ENCODE measurements around the gene PRDX5.
A peak's percentile ranks its signal among the peaks of the same experiment; 100 is the strongest.
"Not testable (repeated sequence)": the region's sequence is repeated elsewhere in the genome, so short reads cannot be mapped to it uniquely, and the experiment has no call there.

PRDX5 gene

GRCh38 chr11:64305691-64306562, 12.0 kb upstream of the PRDX5 start:
- TF ChIP-seq CTCF (IDR thresholded peaks at IDR 0.05; ENCODE audit: poor library complexity, severe bottlenecking) = peak; percentile 60
- peak; percentile 76 for DNase-seq (ENCODE audit: low spot score)

GRCh38 chr11:64306563-64306875, 11.4 kb upstream of the PRDX5 start:
- peaks cover 10% of the 10 kb centered on the region; the same call in 1 of the 2 replicates for H3K36me3 ChIP-seq (ENCODE audit: low read depth)
- peak overlapping the region; percentile 86 for H3K27ac ChIP-seq (ENCODE audit: poor library complexity, severe bottlenecking)
- no peaks in the 10 kb centered on the region for H3K9me3 ChIP-seq (ENCODE audit: severe bottlenecking)
- H3K27me3 ChIP-seq (ENCODE audit: insufficient read depth, poor library complexity, severe bottlenecking) = no peaks in the 10 kb centered on the region
- peak overlapping the region; percentile 61 for H3K4me3 ChIP-seq (ENCODE audit: severe bottlenecking)
- ATAC-seq (ENCODE audit: low read depth) (no peak), DNase-seq (ENCODE audit: low spot score) (no peak)
- peaks cover 8% of the 10 kb centered on the region for H3K4me1 ChIP-seq (ENCODE audit: insufficient read depth, poor library complexity, severe bottlenecking)
- no peak for TF ChIP-seq CTCF (IDR thresholded peaks at IDR 0.05; ENCODE audit: poor library complexity, severe bottlenecking)

More at GRCh38 chr11:64305691-64306562, 12.0 kb upstream of the PRDX5 start:
- Histone ChIP-seq H3K27me3 (ENCODE audit: insufficient read depth, poor library complexity, severe bottlenecking) (peaks cover under 1% of the 10 kb centered on the region), H3K36me3 (ENCODE audit: low read depth) (peaks cover 10% of the 10 kb centered on the region; the same call in 1 of the 2 replicates), H3K9me3 (ENCODE audit: severe bottlenecking) (no peaks in the 10 kb centered on the region), H3K4me1 (ENCODE audit: insufficient read depth, poor library complexity, severe bottlenecking) (peaks cover 6% of the 10 kb centered on the region), H3K27ac (ENCODE audit: poor library complexity, severe bottlenecking) (peak overlapping the region; percentile 86), H3K4me3 (ENCODE audit: severe bottlenecking) (peak overlapping the region; percentile 61)
- peak; percentile 13 for ATAC-seq (ENCODE audit: low read depth)

DNA sequence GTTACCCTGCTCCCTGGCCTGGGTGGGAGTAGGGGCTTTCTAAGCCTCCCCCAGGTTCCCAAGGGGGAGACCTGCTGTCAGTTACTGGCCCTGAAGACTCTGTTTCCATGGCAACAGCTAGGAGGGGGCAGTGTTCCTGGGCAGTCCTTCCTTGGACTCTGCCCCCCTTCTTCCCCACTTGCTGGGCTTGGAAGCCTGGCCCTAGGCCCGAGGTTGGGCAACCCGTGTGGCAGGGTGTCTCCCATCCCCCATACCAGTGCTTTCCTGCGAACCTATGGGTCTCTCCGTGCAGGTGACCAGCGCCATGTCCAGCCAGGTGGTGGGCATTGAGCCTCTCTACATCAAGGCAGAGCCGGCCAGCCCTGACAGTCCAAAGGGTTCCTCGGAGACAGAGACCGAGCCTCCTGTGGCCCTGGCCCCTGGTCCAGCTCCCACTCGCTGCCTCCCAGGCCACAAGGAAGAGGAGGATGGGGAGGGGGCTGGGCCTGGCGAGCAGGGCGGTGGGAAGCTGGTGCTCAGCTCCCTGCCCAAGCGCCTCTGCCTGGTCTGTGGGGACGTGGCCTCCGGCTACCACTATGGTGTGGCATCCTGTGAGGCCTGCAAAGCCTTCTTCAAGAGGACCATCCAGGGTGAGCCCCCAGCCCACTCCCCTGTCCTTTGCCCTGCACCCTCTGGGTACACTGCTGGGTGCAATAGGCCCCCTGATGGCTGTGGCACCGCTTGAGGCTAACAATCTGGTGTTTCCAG, 10.9 kb upstream of the PRDX5 start:
- TF ChIP-seq CTCF (IDR thresholded peaks at IDR 0.05; ENCODE audit: poor library complexity, severe bottlenecking) = no peak

GRCh38 chr11:64307795-64308194, 10.1 kb upstream of the PRDX5 start:
- not testable (repeated sequence) for H3K4me3 ChIP-seq (ENCODE audit: severe bottlenecking); DNase-seq (ENCODE audit: low spot score); H3K9me3 ChIP-seq (ENCODE audit: severe bottlenecking); ATAC-seq (ENCODE audit: low read depth); H3K27me3 ChIP-seq (ENCODE audit: insufficient read depth, poor library complexity, severe bottlenecking); H3K4me1 ChIP-seq (ENCODE audit: insufficient read depth, poor library complexity, severe bottlenecking)
- peak overlapping the region; percentile 86 for H3K27ac ChIP-seq (ENCODE audit: poor library complexity, severe bottlenecking)
- H3K36me3 ChIP-seq (ENCODE audit: low read depth) = peaks cover 10% of the 10 kb centered on the region; the same call in 1 of the 2 replicates

More for the DNA sequence above, 10.9 kb upstream of the PRDX5 start:
- peaks cover 8% of the 10 kb centered on the region for H3K4me1 ChIP-seq (ENCODE audit: insufficient read depth, poor library complexity, severe bottlenecking)
- H3K27me3 ChIP-seq (ENCODE audit: insufficient read depth, poor library complexity, severe bottlenecking) = no peaks in the 10 kb centered on the region
- ATAC-seq (ENCODE audit: low read depth) (no peak), DNase-seq (ENCODE audit: low spot score) (peak; percentile 66)
- H3K4me3 ChIP-seq (ENCODE audit: severe bottlenecking) = peak overlapping the region; percentile 61
- H3K27ac ChIP-seq (ENCODE audit: poor library complexity, severe bottlenecking) = peak overlapping the region; percentile 86
- H3K36me3 ChIP-seq (ENCODE audit: low read depth) = peaks cover 10% of the 10 kb centered on the region; the same call in 1 of the 2 replicates
- H3K9me3 ChIP-seq (ENCODE audit: severe bottlenecking) = no peaks in the 10 kb centered on the region

DNA sequence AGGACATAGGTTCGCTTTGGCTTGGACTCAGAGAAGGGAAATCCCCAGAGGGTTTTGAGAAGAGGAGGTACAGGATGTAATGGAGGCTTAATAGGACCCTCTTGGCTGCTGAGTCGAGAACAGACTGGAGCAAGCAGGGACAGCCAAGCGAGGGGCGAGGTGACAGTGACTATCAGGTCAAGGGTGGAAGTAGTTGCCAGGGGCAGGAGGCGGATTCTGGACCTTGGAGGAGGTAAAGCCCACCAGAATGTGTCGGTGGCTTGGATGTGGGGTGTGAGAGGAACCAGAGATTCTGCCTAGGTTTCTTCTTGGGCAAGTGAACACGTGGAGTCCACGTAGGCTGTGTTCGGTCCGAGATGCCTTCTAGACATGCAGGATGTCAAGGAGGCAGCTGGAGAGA, 5.0 kb upstream of the PRDX5 start:
- H3K4me3 ChIP-seq (ENCODE audit: severe bottlenecking) = no peak overlapping the region
- ATAC-seq (ENCODE audit: low read depth) (no peak), DNase-seq (ENCODE audit: low spot score) (peak; percentile 56)
- H3K9me3 ChIP-seq (ENCODE audit: severe bottlenecking) = no peaks in the 10 kb centered on the region
- H3K27ac ChIP-seq (ENCODE audit: poor library complexity, severe bottlenecking) = peak overlapping the region; percentile 82
- no peaks in the 10 kb centered on the region for H3K27me3 ChIP-seq (ENCODE audit: insufficient read depth, poor library complexity, severe bottlenecking)
- no peak for TF ChIP-seq CTCF (IDR thresholded peaks at IDR 0.05; ENCODE audit: poor library complexity, severe bottlenecking)
- peaks cover 8% of the 10 kb centered on the region for H3K4me1 ChIP-seq (ENCODE audit: insufficient read depth, poor library complexity, severe bottlenecking)
- H3K36me3 ChIP-seq (ENCODE audit: low read depth) = peaks cover 27% of the 10 kb centered on the region

Data from RWPE2 (cell line).